HG02938 (cell line): ENCODE measurements around the gene NTF4.
"Not testable (repeated sequence)": the region's sequence is repeated elsewhere in the genome, so short reads cannot be mapped to it uniquely, and the experiment has no call there.

Experiments used
- ATAC-seq: cut with Tn5 transposase; IDR thresholded peaks from one replicate; pipeline ENCODE4 v1.9.1; 2021; ENCODE audit warnings: mild to moderate bottlenecking, moderate library complexity; ENCODE audit not compliant: unreplicated experiment

Gene NTF4

GRCh38 chr19:49024233-49024632 lies 40.4 kb downstream of the NTF4 start, which contains the start of gene CGB3:
Gene CGB3 (minus strand): TSS chr19:49024333. CDS start chr19:49023971, 362 bp downstream.
- ATAC-seq = not testable (repeated sequence)

- ATAC-seq = no peak
These were observed 42.5 kb downstream of the NTF4 start for GRCh38 chr19:49022116-49022515.

GRCh38 chr19:49020931-49021895 lies 43.4 kb downstream of the NTF4 start:
- no peak for ATAC-seq

- no peak for ATAC-seq
These were observed 44.3 kb downstream of the NTF4 start for GRCh38 chr19:49020342-49020741.

GRCh38 chr19:49019242-49019932 lies 45.2 kb downstream of the NTF4 start:
- ATAC-seq = no peak

- ATAC-seq = not testable (repeated sequence)
These were observed 46.0 kb downstream of the NTF4 start for GRCh38 chr19:49018388-49019241.

GRCh38 chr19:49017666-49018351 lies 46.8 kb downstream of the NTF4 start:
- no peak for ATAC-seq

GRCh38 chr19:49017041-49017665 lies 47.5 kb downstream of the NTF4 start, which contains the start of gene LHB:
Gene LHB (minus strand): TSS chr19:49017091. CDS start chr19:49017081, 10 bp downstream.
- no peak for ATAC-seq

GRCh38 chr19:49016067-49016839 lies 48.4 kb downstream of the NTF4 start:
- no peak for ATAC-seq

- no peak for ATAC-seq
These were observed 49.8 kb downstream of the NTF4 start for GRCh38 chr19:49014870-49015255.

GRCh38 chr19:49014123-49014869 lies 50.3 kb downstream of the NTF4 start:
- no peak for ATAC-seq

GRCh38 chr19:49011194-49011593 lies 53.4 kb downstream of the NTF4 start:
- no peak for ATAC-seq
